SK-N-SH treated with all-trans-retinoic acid at 6 μM for 48 hours (cell line): Measurements from ENCODE around the gene KLF13.
"Not testable (repeated sequence)": the region's sequence is repeated elsewhere in the genome, so short reads cannot be mapped to it uniquely, and the experiment has no call there.

ENCODE experiments used
- CSDC2 ChIP-seq: fragments of 250-450 bp; sonication (Bioruptor Pico); IDR thresholded peaks from 2 replicates; pipeline ENCODE4 v1.5.0; 2020; ENCODE audit warnings: mild to moderate bottlenecking, moderate library complexity
- ESRRG ChIP-seq: fragments of 250-450 bp; sonication (Bioruptor Pico); IDR thresholded peaks from 2 replicates; pipeline ENCODE4 v1.6.1; 2021; ENCODE audit warnings: mild to moderate bottlenecking
- OSR1 ChIP-seq: fragments of 250-450 bp; sonication (Bioruptor Pico); IDR thresholded peaks from 2 replicates; pipeline ENCODE4 v1.8.0; 2022; ENCODE audit warnings: moderate library complexity, mild to moderate bottlenecking, inconsistent platforms
- PATZ1 ChIP-seq: fragments of 250-450 bp; sonication (Bioruptor Pico); IDR thresholded peaks from 2 replicates; pipeline ENCODE4 v1.8.0; 2020; ENCODE audit warnings: mild to moderate bottlenecking, moderate library complexity, borderline replicate concordance
- RARB ChIP-seq: fragments of 250-450 bp; sonication (Bioruptor Pico); IDR thresholded peaks from 2 replicates; pipeline ENCODE4 v1.8.0; 2021; ENCODE audit warnings: mild to moderate bottlenecking, moderate library complexity
- ZFP30 ChIP-seq: fragments of 450-650 bp; formaldehyde crosslinking; IDR thresholded peaks from 2 replicates; pipeline ENCODE4 v1.5.0; 2022; ENCODE audit warnings: mild to moderate bottlenecking, moderate library complexity
- ZNF70 ChIP-seq: fragments of 450-650 bp; formaldehyde crosslinking; IDR thresholded peaks from 2 replicates; pipeline ENCODE4 v1.5.0; 2020; ENCODE audit warnings: mild to moderate bottlenecking, moderate library complexity
- TF ChIP-seq, protein P1 (sequence below): fragments of 250-450 bp; sonication (Bioruptor Pico); IDR thresholded peaks from 2 replicates; pipeline ENCODE4 v1.5.1; 2020; ENCODE audit warnings: low read depth, mild to moderate bottlenecking, moderate library complexity

GRCh38 chr15:31356097-31356496 lies 29.5 kb downstream of the KLF13 start:
- TF ChIP-seq ESRRG; PATZ1 (CRISPR knock-in tag); ZFP30; CSDC2 (CRISPR knock-in tag); ZNF70 (CRISPR knock-in tag); RARB (CRISPR knock-in tag); OSR1 (CRISPR knock-in tag): not testable (repeated sequence)
- TF ChIP-seq, protein P1, sequence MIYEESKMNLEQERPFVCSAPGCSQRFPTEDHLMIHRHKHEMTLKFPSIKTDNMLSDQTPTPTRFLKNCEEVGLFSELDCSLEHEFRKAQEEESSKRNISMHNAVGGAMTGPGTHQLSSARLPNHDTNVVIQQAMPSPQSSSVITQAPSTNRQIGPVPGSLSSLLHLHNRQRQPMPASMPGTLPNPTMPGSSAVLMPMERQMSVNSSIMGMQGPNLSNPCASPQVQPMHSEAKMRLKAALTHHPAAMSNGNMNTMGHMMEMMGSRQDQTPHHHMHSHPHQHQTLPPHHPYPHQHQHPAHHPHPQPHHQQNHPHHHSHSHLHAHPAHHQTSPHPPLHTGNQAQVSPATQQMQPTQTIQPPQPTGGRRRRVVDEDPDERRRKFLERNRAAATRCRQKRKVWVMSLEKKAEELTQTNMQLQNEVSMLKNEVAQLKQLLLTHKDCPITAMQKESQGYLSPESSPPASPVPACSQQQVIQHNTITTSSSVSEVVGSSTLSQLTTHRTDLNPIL: not testable (repeated sequence)
